ENCODE data around the gene WIPF1.

The WIPF1 gene

DNA sequence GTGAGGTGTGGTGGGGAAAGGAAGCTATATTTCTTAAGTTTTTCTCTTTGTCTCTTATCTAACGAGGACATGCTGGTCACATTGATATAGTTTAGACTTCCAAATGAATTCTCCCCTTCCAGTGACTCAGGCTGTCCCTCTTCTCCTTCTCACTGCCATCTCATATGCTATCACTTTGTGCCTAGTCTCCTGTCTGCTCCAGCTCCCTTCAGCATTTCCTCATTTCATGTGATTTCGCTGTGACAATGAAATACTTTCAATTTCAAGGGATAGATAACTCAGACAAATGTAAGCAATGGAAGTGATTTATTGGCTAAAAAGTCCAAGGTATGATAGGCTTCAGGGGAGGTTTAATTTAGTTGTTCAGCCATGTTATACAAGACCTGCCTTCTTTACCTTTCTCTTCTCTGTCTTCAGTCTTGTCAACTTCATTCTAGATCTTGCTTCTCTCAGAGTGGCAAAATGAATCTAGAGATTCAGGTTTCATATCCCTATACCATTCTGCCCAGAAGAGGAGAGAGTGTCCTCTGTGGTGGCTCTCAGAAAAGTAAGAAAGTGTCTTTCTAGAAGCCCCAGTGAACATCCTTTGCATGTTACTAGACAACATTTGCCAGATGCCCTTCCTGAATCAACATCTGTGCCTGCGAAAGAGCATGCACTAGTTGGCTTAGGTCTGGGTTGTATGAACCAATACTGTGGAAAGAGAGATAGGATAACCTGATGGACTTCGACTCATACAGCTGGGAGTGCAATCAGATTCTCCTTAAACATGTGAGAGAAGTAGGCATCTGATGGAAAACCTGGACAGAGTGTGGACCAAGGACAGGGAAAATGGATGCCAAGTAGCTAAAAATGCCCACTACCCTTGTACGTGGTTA is 80.9 kb downstream of the WIPF1 start:
- TF ChIP-seq, protein P1, sequence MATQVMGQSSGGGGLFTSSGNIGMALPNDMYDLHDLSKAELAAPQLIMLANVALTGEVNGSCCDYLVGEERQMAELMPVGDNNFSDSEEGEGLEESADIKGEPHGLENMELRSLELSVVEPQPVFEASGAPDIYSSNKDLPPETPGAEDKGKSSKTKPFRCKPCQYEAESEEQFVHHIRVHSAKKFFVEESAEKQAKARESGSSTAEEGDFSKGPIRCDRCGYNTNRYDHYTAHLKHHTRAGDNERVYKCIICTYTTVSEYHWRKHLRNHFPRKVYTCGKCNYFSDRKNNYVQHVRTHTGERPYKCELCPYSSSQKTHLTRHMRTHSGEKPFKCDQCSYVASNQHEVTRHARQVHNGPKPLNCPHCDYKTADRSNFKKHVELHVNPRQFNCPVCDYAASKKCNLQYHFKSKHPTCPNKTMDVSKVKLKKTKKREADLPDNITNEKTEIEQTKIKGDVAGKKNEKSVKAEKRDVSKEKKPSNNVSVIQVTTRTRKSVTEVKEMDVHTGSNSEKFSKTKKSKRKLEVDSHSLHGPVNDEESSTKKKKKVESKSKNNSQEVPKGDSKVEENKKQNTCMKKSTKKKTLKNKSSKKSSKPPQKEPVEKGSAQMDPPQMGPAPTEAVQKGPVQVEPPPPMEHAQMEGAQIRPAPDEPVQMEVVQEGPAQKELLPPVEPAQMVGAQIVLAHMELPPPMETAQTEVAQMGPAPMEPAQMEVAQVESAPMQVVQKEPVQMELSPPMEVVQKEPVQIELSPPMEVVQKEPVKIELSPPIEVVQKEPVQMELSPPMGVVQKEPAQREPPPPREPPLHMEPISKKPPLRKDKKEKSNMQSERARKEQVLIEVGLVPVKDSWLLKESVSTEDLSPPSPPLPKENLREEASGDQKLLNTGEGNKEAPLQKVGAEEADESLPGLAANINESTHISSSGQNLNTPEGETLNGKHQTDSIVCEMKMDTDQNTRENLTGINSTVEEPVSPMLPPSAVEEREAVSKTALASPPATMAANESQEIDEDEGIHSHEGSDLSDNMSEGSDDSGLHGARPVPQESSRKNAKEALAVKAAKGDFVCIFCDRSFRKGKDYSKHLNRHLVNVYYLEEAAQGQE (IDR thresholded peaks at IDR 0.05; ENCODE audit: insufficient read depth in 1 of 2, low read depth in 2 of 2, low read length in 2 of 2), result no peak

DNA sequence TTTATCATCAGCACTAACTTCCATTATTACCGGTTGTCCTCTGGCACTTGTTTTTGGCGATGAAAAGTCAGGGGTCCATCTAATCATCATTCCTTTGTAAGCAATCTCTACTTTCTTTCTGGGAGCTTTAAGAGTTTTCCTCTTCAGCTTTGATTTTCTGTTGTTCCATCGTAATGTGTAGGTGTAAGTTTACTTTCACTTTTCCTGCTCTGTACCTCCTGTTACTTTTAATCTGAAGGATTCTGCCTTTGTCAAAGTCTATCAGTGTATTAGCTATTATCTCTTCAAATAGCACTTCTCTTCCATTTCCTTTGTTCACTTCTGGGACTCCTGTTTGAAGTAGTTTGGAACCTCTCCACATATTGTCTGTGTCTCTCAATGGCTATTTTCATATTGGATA is 85.3 kb downstream of the WIPF1 start:
- no peak for TF ChIP-seq TAF1 (IDR thresholded peaks at IDR 0.05; ENCODE audit: borderline replicate concordance, insufficient read depth, low read length)
- TF ChIP-seq SIN3A (IDR thresholded peaks at IDR 0.05; ENCODE audit: borderline replicate concordance, insufficient read depth, low read length), result no peak
- TF ChIP-seq POLR2AphosphoS5 (IDR thresholded peaks at IDR 0.05; ENCODE audit: low read depth, low read length), result no peak
- TF ChIP-seq, protein P1 (IDR thresholded peaks at IDR 0.05; ENCODE audit: insufficient read depth in 1 of 2, low read depth in 2 of 2, low read length in 2 of 2), result no peak
- TF ChIP-seq FOXP2 (optimal IDR thresholded peaks at IDR 0.05; ENCODE audit: borderline replicate concordance, extremely low read depth, extremely low read length, insufficient read depth), result no peak

DNA sequence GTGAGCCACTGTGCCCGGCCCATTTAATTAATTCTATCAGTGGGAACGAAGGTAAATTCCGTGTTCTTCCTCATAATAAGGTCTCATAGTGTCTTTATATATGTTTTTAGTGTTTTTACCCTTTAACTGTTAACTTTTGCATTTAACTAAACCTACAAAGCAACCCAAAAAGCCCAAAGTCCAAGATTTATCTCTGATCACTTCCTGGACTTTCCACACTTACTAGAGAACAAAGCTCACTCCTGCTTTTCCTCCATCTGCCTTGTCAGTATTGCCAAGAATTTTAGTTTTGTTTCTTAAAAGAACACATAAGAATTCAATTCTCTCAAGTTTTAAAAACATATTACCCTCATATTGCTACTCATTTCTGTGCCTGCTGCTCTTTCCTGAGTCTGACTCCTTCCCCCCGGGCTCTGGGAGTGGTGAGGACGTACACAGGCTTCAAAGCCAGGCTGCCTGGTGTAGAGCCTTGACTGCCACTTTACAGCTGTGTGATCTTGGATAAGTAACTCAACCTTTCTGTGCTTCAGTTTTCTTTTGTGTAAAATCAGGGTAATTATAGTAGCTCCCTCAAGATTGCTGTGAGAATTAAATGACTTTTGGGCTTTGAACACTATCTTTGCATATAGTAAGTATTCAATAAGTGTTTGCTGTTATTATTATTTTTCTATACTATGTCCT is 85.9 kb downstream of the WIPF1 start:
- no peak for TF ChIP-seq TAF1 (IDR thresholded peaks at IDR 0.05; ENCODE audit: borderline replicate concordance, insufficient read depth, low read length)
- no peak for TF ChIP-seq FOXP2 (optimal IDR thresholded peaks at IDR 0.05; ENCODE audit: borderline replicate concordance, extremely low read depth, extremely low read length, insufficient read depth)
- TF ChIP-seq SIN3A (IDR thresholded peaks at IDR 0.05; ENCODE audit: borderline replicate concordance, insufficient read depth, low read length), result no peak
- TF ChIP-seq POLR2AphosphoS5 (IDR thresholded peaks at IDR 0.05; ENCODE audit: low read depth, low read length), result no peak
- TF ChIP-seq, protein P1 (IDR thresholded peaks at IDR 0.05; ENCODE audit: insufficient read depth in 1 of 2, low read depth in 2 of 2, low read length in 2 of 2), result no peak

DNA sequence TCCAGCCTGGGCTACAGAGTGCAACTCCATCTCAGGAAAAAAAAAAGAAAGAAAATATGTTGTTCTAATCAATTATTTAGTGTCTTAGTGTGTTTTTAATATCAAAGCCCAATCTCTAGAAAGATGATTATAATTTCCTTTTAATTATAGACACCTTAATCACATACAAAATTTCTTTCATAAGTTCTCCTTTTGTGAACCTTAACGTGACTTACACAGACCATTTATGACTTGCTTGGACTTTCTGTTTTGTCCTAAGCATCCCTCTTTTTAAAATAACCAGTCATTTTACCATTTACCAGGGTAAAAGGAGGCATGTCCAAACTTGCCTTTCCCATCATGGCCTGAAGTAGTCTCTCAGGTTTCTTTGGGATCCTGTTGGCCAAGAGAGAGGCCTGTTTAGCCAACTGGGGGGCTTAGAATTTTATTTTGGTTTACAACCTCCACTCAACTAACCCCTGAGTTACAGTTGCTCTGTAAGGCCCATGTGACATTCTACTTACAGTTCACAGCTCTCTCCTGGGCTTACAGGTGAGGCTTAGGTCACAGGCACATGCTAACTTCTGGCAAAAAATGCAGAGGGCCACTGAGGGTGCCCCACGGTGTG is 86.9 kb downstream of the WIPF1 start:
- TF ChIP-seq TAF1 (IDR thresholded peaks at IDR 0.05; ENCODE audit: borderline replicate concordance, insufficient read depth, low read length) (no peak), FOXP2 (optimal IDR thresholded peaks at IDR 0.05; ENCODE audit: borderline replicate concordance, extremely low read depth, extremely low read length, insufficient read depth) (no peak), SIN3A (IDR thresholded peaks at IDR 0.05; ENCODE audit: borderline replicate concordance, insufficient read depth, low read length) (no peak), POLR2AphosphoS5 (IDR thresholded peaks at IDR 0.05; ENCODE audit: low read depth, low read length) (no peak)
- TF ChIP-seq, protein P1 (IDR thresholded peaks at IDR 0.05; ENCODE audit: insufficient read depth in 1 of 2, low read depth in 2 of 2, low read length in 2 of 2), result no peak

Measured in PFSK-1 (cell line).